ENCODE data around the gene AOC3.

DNA sequence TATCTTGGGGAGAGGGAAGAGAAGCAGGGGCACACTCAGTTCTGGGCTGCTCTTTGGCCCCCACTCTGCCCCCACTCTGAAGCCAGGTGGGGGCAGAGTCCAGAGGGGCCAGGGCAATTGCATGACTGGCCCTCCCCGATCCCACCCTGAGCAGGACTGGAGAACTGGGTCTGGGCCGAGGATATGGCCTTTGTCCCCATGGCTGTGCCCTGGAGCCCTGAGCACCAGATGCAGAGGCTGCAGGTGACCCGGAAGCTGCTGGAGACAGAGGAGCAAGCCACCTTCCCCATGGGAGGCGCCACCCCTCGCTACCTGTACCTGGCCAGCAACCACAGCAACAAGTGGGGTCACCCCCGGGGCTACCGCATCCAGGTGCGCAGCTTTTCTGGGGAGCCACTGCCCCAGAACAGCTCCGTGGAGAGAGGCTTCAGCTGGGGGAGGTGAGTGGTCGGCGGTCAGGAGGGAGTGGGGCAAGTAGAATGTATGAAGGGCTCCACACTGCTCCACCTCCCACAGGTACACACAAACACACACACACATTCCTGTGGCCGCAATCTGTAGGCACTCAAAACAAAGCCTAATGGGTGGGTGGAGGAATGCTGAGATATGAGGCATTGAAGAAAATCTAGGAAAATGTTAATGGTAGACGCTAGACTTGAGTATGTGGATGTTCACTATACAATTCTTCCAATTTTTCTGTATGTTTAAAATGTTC, 21.4 kb downstream of the AOC3 start:
- TF ChIP-seq, protein P1, sequence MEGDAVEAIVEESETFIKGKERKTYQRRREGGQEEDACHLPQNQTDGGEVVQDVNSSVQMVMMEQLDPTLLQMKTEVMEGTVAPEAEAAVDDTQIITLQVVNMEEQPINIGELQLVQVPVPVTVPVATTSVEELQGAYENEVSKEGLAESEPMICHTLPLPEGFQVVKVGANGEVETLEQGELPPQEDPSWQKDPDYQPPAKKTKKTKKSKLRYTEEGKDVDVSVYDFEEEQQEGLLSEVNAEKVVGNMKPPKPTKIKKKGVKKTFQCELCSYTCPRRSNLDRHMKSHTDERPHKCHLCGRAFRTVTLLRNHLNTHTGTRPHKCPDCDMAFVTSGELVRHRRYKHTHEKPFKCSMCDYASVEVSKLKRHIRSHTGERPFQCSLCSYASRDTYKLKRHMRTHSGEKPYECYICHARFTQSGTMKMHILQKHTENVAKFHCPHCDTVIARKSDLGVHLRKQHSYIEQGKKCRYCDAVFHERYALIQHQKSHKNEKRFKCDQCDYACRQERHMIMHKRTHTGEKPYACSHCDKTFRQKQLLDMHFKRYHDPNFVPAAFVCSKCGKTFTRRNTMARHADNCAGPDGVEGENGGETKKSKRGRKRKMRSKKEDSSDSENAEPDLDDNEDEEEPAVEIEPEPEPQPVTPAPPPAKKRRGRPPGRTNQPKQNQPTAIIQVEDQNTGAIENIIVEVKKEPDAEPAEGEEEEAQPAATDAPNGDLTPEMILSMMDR (IDR thresholded peaks at IDR 0.05 in 4 of 5, conservative IDR thresholded peaks at IDR 0.05 in 1 of 5) = no peak
- no peak for TF ChIP-seq POLR2A (IDR thresholded peaks at IDR 0.05)
